Measurements from ENCODE around the gene CCNY.

CCNY gene

DNA sequence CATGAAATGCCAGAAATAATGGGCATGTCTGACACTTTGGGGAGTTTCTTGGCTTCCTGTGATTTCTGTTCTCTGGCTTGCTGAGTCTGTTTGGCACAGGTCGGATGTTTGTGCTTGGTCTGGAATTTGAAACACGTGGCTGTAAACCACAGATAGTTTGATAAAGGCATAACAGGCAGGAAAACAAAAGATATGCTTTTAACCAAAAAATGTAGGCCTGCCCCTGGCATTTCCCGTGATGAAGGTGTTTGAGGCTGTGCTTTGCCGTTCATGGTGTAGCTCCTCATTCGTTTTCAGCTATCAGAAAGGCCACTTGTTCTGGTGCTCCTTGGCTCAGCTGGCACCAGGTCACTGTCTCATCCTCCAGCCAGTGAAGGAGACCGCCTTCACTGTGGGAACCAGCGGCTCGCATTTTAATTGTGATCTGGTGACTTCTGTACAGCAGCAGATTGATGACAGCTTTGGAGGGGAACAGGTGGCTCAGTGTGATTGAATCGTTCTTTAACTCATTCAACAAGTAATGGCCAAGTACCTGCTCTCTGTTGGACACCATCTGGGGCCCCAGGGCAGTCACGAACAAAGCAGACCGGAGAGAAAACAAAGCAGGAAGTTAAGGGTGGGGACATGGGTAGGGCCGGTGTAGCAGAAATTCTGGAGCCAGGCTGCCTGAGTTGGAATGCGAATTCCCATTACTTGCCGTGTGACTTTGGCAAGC, 111.5 kb downstream of the CCNY start:
- Histone ChIP-seq H3F3A (ENCODE audit: insufficient read depth, low read length) (no peaks in the 10 kb centered on the region), H3K4me1 (ENCODE audit: low read length) (0 out of 2 replicates have a peak, but pooled peaks cover 5% of the 10 kb centered on the region), H3K4me2 (ENCODE audit: low read depth, low read length) (no peak overlapping the region), H3K9me2 (replicated peaks; ENCODE audit: insufficient read depth, low read length) (no peaks in the 10 kb centered on the region), H3K79me2 (ENCODE audit: low read length) (peaks cover 72% of the 10 kb centered on the region), H2AFZ (ENCODE audit: low read length) (no peak overlapping the region), H3K9me3 (replicated peaks; ENCODE audit: insufficient read depth, low read length) (no peaks in the 10 kb centered on the region), H3K36me3 (replicated peaks; ENCODE audit: insufficient read depth, low read length) (no peaks in the 10 kb centered on the region), H3K4me3 (ENCODE audit: low read length) (no peak overlapping the region), H4K20me1 (ENCODE audit: insufficient read depth, low read length) (no peaks in the 10 kb centered on the region), H3K27me3 (replicated peaks; ENCODE audit: insufficient read depth, low read length) (no peaks in the 10 kb centered on the region), H3K9ac (ENCODE audit: low read length) (no peak overlapping the region), H3K27ac (ENCODE audit: low read length) (no peak overlapping the region)
- TF ChIP-seq EZH2 (optimal IDR thresholded peaks at IDR 0.05; ENCODE audit: low read depth, low read length): no peak
- TF ChIP-seq, protein P1, sequence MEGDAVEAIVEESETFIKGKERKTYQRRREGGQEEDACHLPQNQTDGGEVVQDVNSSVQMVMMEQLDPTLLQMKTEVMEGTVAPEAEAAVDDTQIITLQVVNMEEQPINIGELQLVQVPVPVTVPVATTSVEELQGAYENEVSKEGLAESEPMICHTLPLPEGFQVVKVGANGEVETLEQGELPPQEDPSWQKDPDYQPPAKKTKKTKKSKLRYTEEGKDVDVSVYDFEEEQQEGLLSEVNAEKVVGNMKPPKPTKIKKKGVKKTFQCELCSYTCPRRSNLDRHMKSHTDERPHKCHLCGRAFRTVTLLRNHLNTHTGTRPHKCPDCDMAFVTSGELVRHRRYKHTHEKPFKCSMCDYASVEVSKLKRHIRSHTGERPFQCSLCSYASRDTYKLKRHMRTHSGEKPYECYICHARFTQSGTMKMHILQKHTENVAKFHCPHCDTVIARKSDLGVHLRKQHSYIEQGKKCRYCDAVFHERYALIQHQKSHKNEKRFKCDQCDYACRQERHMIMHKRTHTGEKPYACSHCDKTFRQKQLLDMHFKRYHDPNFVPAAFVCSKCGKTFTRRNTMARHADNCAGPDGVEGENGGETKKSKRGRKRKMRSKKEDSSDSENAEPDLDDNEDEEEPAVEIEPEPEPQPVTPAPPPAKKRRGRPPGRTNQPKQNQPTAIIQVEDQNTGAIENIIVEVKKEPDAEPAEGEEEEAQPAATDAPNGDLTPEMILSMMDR (IDR thresholded peaks at IDR 0.05; ENCODE audit: low read length): no peak
- TF ChIP-seq EZH2phosphoT487 (IDR thresholded peaks at IDR 0.05; ENCODE audit: low read length): no peak
- no peak for DNase-seq

DNA sequence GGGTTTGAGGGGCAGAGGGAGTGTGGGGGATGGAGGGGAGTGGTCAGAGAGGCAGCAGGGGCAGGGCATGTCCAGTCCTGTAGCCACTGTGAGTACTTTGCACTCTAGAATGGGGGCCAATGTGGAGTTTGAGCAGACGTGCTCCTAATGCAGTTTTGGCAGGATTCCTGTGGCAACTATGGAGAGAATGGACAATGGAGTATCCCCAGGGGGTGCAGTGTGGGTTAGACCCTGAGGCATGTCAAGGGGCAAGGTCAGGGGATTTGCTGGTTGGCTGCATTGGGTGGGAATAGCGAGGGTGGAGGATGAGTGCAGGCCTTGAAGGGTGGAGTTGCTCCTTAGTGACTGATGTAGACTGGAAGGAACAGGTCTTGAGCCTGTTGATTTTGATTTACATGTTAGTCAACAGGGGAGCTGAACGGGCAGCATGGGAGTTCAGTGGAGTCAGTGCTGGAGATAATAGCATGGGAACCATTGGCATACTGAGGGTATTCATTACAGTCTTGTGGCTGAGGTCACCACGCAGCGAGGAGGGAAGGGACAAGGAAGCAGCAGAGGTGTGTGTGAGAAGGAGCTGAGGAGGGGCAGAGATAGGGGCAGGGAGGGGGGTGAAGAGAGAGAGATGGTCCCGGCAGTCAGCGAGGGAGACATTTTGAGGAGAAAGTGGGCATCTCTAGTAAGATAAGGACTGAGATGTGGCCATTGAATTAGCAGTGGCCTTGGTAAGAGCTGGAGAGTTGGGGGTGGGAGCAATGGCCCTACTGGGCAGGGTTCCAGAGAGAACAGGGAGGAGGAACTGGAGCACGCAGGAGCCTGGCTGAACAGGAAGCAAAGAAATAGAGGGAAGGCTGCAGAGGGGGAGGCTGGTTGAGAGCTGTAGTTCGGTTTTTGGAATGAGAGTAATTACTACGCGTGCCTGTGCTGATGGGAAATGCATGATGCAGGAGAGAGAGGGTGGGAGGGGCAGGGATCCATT, 112.7 kb downstream of the CCNY start:
- Histone ChIP-seq H3K9me3 (replicated peaks; ENCODE audit: insufficient read depth, low read length) (no peaks in the 10 kb centered on the region), H4K20me1 (ENCODE audit: insufficient read depth, low read length) (no peaks in the 10 kb centered on the region), H3F3A (ENCODE audit: insufficient read depth, low read length) (no peaks in the 10 kb centered on the region), H3K79me2 (ENCODE audit: low read length) (peaks cover 65% of the 10 kb centered on the region), H3K4me2 (ENCODE audit: low read depth, low read length) (no peak overlapping the region), H3K9ac (ENCODE audit: low read length) (no peak overlapping the region), H2AFZ (ENCODE audit: low read length) (no peak overlapping the region), H3K9me2 (replicated peaks; ENCODE audit: insufficient read depth, low read length) (no peaks in the 10 kb centered on the region), H3K4me1 (ENCODE audit: low read length) (0 out of 2 replicates have a peak, but pooled peaks cover 5% of the 10 kb centered on the region), H3K27ac (ENCODE audit: low read length) (no peak overlapping the region), H3K36me3 (replicated peaks; ENCODE audit: insufficient read depth, low read length) (no peaks in the 10 kb centered on the region), H3K4me3 (ENCODE audit: low read length) (no peak overlapping the region), H3K27me3 (replicated peaks; ENCODE audit: insufficient read depth, low read length) (no peaks in the 10 kb centered on the region)
- DNase-seq: no peak
- TF ChIP-seq EZH2 (optimal IDR thresholded peaks at IDR 0.05; ENCODE audit: low read depth, low read length): no peak
- TF ChIP-seq EZH2phosphoT487 (IDR thresholded peaks at IDR 0.05; ENCODE audit: low read length): no peak
- TF ChIP-seq, protein P1 (IDR thresholded peaks at IDR 0.05; ENCODE audit: low read length): no peak

DNA sequence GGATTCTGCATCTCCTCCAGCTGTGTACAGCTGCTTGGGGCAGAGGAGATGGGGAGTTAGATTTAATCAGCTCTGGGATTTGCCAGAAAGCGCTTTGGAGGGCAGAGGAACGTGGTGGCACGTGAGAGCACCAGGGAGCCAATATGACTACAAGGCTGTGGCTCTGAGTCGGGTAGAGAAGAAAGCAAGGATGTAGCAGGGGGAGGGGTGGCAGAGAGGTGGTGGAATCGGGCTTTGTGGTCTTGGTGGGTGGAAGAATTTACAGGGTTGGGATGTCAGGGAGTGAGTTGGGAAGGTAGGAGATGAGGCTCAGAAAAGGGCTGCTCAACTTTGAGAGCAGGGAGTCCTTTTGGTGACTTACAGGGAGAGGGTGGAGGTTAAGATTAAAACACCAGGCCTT, 113.6 kb downstream of the CCNY start:
- no peaks in the 10 kb centered on the region for H4K20me1 ChIP-seq (ENCODE audit: insufficient read depth, low read length)
- H3K4me2 ChIP-seq (ENCODE audit: low read depth, low read length): no peak overlapping the region
- H3K27me3 ChIP-seq (replicated peaks; ENCODE audit: insufficient read depth, low read length): no peaks in the 10 kb centered on the region
- H3K79me2 ChIP-seq (ENCODE audit: low read length): peaks cover 62% of the 10 kb centered on the region
- no peaks in the 10 kb centered on the region for H3K36me3 ChIP-seq (replicated peaks; ENCODE audit: insufficient read depth, low read length)
- no peak overlapping the region for H3K4me3 ChIP-seq (ENCODE audit: low read length)
- H3K9me2 ChIP-seq (replicated peaks; ENCODE audit: insufficient read depth, low read length): no peaks in the 10 kb centered on the region
- TF ChIP-seq EZH2phosphoT487 (IDR thresholded peaks at IDR 0.05; ENCODE audit: low read length): no peak
- TF ChIP-seq, protein P1 (IDR thresholded peaks at IDR 0.05; ENCODE audit: low read length): no peak
- TF ChIP-seq EZH2 (optimal IDR thresholded peaks at IDR 0.05; ENCODE audit: low read depth, low read length): no peak
- no peak overlapping the region for H3K9ac ChIP-seq (ENCODE audit: low read length)
- no peak overlapping the region for H3K27ac ChIP-seq (ENCODE audit: low read length)
- no peak for DNase-seq
- no peak overlapping the region for H2AFZ ChIP-seq (ENCODE audit: low read length)
- H3K9me3 ChIP-seq (replicated peaks; ENCODE audit: insufficient read depth, low read length): no peaks in the 10 kb centered on the region
- no peaks in the 10 kb centered on the region for H3F3A ChIP-seq (ENCODE audit: insufficient read depth, low read length)
- H3K4me1 ChIP-seq (ENCODE audit: low read length): 0 out of 2 replicates have a peak, but pooled peaks cover 5% of the 10 kb centered on the region

Measured in MM.1S (cell line).